ENCODE measurements around the gene RAPGEF3.

RAPGEF3 gene

DNA sequence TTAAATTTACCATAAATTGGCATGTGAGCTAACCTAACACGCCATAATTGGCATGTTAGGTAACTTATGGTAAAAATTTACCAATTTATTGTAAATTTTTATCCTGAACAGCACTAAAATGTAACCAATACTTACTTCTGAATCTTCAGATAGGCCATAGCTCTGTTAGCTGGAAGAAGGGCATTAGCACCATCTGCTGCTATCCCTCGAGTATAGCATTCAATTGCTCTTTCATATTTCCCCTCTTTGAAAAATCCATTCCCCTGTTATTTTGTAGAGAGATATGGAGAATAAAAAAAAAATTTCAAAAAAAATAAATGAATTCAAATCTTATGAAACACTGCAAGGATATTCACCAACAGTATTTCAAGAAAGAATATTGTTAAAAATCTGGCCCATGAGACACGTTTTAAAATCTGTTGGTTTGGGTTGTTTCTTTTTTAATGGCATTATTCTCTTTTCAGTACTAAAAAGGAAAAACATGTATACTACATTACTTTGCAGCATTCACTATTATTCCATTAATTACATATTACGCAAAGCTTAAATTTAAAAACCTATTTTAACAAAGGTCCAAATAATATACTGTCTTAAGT is 71.9 kb downstream of the RAPGEF3 start:
- TF ChIP-seq, protein P1, sequence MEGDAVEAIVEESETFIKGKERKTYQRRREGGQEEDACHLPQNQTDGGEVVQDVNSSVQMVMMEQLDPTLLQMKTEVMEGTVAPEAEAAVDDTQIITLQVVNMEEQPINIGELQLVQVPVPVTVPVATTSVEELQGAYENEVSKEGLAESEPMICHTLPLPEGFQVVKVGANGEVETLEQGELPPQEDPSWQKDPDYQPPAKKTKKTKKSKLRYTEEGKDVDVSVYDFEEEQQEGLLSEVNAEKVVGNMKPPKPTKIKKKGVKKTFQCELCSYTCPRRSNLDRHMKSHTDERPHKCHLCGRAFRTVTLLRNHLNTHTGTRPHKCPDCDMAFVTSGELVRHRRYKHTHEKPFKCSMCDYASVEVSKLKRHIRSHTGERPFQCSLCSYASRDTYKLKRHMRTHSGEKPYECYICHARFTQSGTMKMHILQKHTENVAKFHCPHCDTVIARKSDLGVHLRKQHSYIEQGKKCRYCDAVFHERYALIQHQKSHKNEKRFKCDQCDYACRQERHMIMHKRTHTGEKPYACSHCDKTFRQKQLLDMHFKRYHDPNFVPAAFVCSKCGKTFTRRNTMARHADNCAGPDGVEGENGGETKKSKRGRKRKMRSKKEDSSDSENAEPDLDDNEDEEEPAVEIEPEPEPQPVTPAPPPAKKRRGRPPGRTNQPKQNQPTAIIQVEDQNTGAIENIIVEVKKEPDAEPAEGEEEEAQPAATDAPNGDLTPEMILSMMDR (IDR thresholded peaks at IDR 0.05; ENCODE audit: insufficient read depth, low read length, poor library complexity, severe bottlenecking) = peak; percentile 58
- Histone ChIP-seq H3K4me3 (replicated peaks; ENCODE audit: low read depth, low read length) (no peak overlapping the region), H3K36me3 (ENCODE audit: control insufficient read depth, insufficient read depth, low read length) (no peaks in the 10 kb centered on the region; the same call in 1 of the 2 replicates), H3K27me3 (replicated peaks; ENCODE audit: control insufficient read depth, insufficient read depth, low read length) (no peaks in the 10 kb centered on the region)
- DNase-seq (ENCODE audit: extremely low read depth, insufficient read length) = no peak
